ENCODE measurements around the gene GBA2.

The GBA2 gene

GRCh38 chr9:35763803-35764202, 14.8 kb upstream of the GBA2 start:
- DNase-seq, result no peak

GRCh38 chr9:35763181-35763580, 14.2 kb upstream of the GBA2 start:
- no peak for DNase-seq

GRCh38 chr9:35760651-35761050, 11.6 kb upstream of the GBA2 start:
- DNase-seq, result no peak

- DNase-seq, result no peak
These were observed 10.8 kb upstream of the GBA2 start for GRCh38 chr9:35759795-35760194.

- DNase-seq, result no peak
These were observed 9.5 kb upstream of the GBA2 start for GRCh38 chr9:35758475-35759050.

GRCh38 chr9:35757892-35758275, 8.9 kb upstream of the GBA2 start:
- no peak for DNase-seq

- DNase-seq, result no peak
These were observed 8.3 kb upstream of the GBA2 start for GRCh38 chr9:35757226-35757891.

GRCh38 chr9:35756275-35757225, 7.5 kb upstream of the GBA2 start:
- peak; percentile 11 for DNase-seq

- DNase-seq, result no peak
These were observed 6.0 kb upstream of the GBA2 start for GRCh38 chr9:35755071-35755470.

GRCh38 chr9:35754264-35754663, 5.2 kb upstream of the GBA2 start, which contains the start of gene MSMP:
TSS of gene MSMP (minus strand) at chr9:35754276. CDS start at chr9:35754129, 147 bp downstream.
- DNase-seq, result no peak

- DNase-seq, result no peak
These were observed 4.4 kb upstream of the GBA2 start for GRCh38 chr9:35753466-35753865.

- DNase-seq, result no peak
These were observed 1.2 kb upstream of the GBA2 start for GRCh38 chr9:35750256-35750531.

- DNase-seq, result no peak
These were observed 657 bp upstream of the GBA2 start for GRCh38 chr9:35749515-35750255.

GRCh38 chr9:35748242-35748857, 678 bp downstream of the GBA2 start:
- no peak for DNase-seq

GRCh38 chr9:35746583-35746982, 2.4 kb downstream of the GBA2 start:
- DNase-seq, result no peak

- peak; percentile 29 for DNase-seq
These were observed 3.5 kb downstream of the GBA2 start for GRCh38 chr9:35745569-35745968.

GRCh38 chr9:35743880-35744518, 5.0 kb downstream of the GBA2 start:
- no peak for DNase-seq

GRCh38 chr9:35743452-35743851, 5.6 kb downstream of the GBA2 start:
- DNase-seq, result no peak

- DNase-seq, result no peak
These were observed 7.3 kb downstream of the GBA2 start for GRCh38 chr9:35741740-35742139.

- DNase-seq, result no peak
These were observed 8.8 kb downstream of the GBA2 start for GRCh38 chr9:35740243-35740642.

- DNase-seq, result no peak
These were observed 10.1 kb downstream of the GBA2 start for GRCh38 chr9:35738924-35739323.

- DNase-seq, result peak; percentile 34
These were observed 10.8 kb downstream of the GBA2 start for GRCh38 chr9:35738186-35738585.

All from DMS 273 treated with DMSO at 0.1 percent for 48 hours (cell line).